Measurements from ENCODE around the gene SEC22C.

SEC22C gene

GRCh38 chr3:42515976-42516375 lies 65.8 kb downstream of the SEC22C start:
- no peak for DNase-seq (ENCODE audit: extremely low read depth in 1 of 2, low read depth in 1 of 2)

- no peak for DNase-seq (ENCODE audit: extremely low read depth in 1 of 2, low read depth in 1 of 2)
Measured at GRCh38 chr3:42515391-42515916, 66.3 kb downstream of the SEC22C start.

GRCh38 chr3:42514876-42515275 lies 66.9 kb downstream of the SEC22C start:
- DNase-seq (ENCODE audit: extremely low read depth in 1 of 2, low read depth in 1 of 2): no peak

GRCh38 chr3:42513521-42513920 lies 68.2 kb downstream of the SEC22C start:
- DNase-seq (ENCODE audit: extremely low read depth in 1 of 2, low read depth in 1 of 2): no peak

GRCh38 chr3:42513121-42513520 lies 68.6 kb downstream of the SEC22C start:
- no peak for DNase-seq (ENCODE audit: extremely low read depth in 1 of 2, low read depth in 1 of 2)

- DNase-seq (ENCODE audit: extremely low read depth in 1 of 2, low read depth in 1 of 2): no peak
Measured at GRCh38 chr3:42511736-42512135, 70.0 kb downstream of the SEC22C start.

GRCh38 chr3:42511201-42511600 lies 70.6 kb downstream of the SEC22C start:
- no peak for DNase-seq (ENCODE audit: extremely low read depth in 1 of 2, low read depth in 1 of 2)

- DNase-seq (ENCODE audit: extremely low read depth in 1 of 2, low read depth in 1 of 2): no peak
Measured at GRCh38 chr3:42510325-42510724, 71.4 kb downstream of the SEC22C start.

GRCh38 chr3:42509111-42509510 lies 72.7 kb downstream of the SEC22C start:
- no peak for DNase-seq (ENCODE audit: extremely low read depth in 1 of 2, low read depth in 1 of 2)

- no peak for DNase-seq (ENCODE audit: extremely low read depth in 1 of 2, low read depth in 1 of 2)
Measured at GRCh38 chr3:42508562-42508961, 73.2 kb downstream of the SEC22C start.

GRCh38 chr3:42507761-42508335 lies 73.9 kb downstream of the SEC22C start:
- no peak for DNase-seq (ENCODE audit: extremely low read depth in 1 of 2, low read depth in 1 of 2)

- DNase-seq (ENCODE audit: extremely low read depth in 1 of 2, low read depth in 1 of 2): no peak
Measured at GRCh38 chr3:42507252-42507651, 74.5 kb downstream of the SEC22C start.

GRCh38 chr3:42505849-42506410 lies 75.8 kb downstream of the SEC22C start:
- DNase-seq (ENCODE audit: extremely low read depth in 1 of 2, low read depth in 1 of 2): no peak

GRCh38 chr3:42505128-42505848 lies 76.5 kb downstream of the SEC22C start:
- DNase-seq (ENCODE audit: extremely low read depth in 1 of 2, low read depth in 1 of 2): no peak

GRCh38 chr3:42504334-42505127 lies 77.2 kb downstream of the SEC22C start:
- DNase-seq (ENCODE audit: extremely low read depth in 1 of 2, low read depth in 1 of 2): no peak

GRCh38 chr3:42503957-42504333 lies 77.8 kb downstream of the SEC22C start:
- DNase-seq (ENCODE audit: extremely low read depth in 1 of 2, low read depth in 1 of 2): no peak

GRCh38 chr3:42503251-42503924 lies 78.4 kb downstream of the SEC22C start:
- no peak for DNase-seq (ENCODE audit: extremely low read depth in 1 of 2, low read depth in 1 of 2)

- peak; percentile 67 to 84 for DNase-seq (ENCODE audit: extremely low read depth in 1 of 2, low read depth in 1 of 2)
Measured at GRCh38 chr3:42502429-42503250, 79.1 kb downstream of the SEC22C start, which contains the start of gene VIPR1. Gene VIPR1 (plus strand): TSS chr3:42502643. CDS start chr3:42502736, 93 bp downstream.

GRCh38 chr3:42501681-42502428 lies 79.9 kb downstream of the SEC22C start:
- peak; percentile 33 to 52 for DNase-seq (ENCODE audit: extremely low read depth in 1 of 2, low read depth in 1 of 2)

Data from stimulated activated CD8-positive, alpha-beta memory T cell treated with anti-CD3 and anti-CD28 coated beads, Interleukin-7, amount 100 ng/mL, for 48 hours (primary cell).